GM18870 (cell line): ENCODE results near the gene HOXD13.

Experiments used
- ATAC-seq: cut with Tn5 transposase; IDR thresholded peaks from one replicate; pipeline ENCODE4 v1.9.1; 2021; ENCODE audit warnings: moderate library complexity; ENCODE audit not compliant: unreplicated experiment

The HOXD13 gene

GRCh38 chr2:176092270-176093144 is at the start of gene HOXD13:
HOXD13 (plus strand) TSS chr2:176092721; CDS start chr2:176092891, 170 bp downstream.
- no peak for ATAC-seq

GRCh38 chr2:176056406-176056805 is 36.1 kb upstream of the HOXD13 start:
- no peak for ATAC-seq

GRCh38 chr2:176063958-176064357 is 28.6 kb upstream of the HOXD13 start:
- ATAC-seq, result no peak

- ATAC-seq, result no peak
These were observed 25.6 kb upstream of the HOXD13 start for GRCh38 chr2:176066645-176067588.

- no peak for ATAC-seq
These were observed 24.7 kb upstream of the HOXD13 start for GRCh38 chr2:176067589-176068418.

- ATAC-seq, result no peak
These were observed 24.1 kb upstream of the HOXD13 start for GRCh38 chr2:176068419-176068832.

- ATAC-seq, result no peak
These were observed 20.9 kb upstream of the HOXD13 start for GRCh38 chr2:176071330-176072291.

GRCh38 chr2:176072292-176072669 is 20.2 kb upstream of the HOXD13 start:
- no peak for ATAC-seq

- no peak for ATAC-seq
These were observed 19.3 kb upstream of the HOXD13 start for GRCh38 chr2:176072951-176073904.

- ATAC-seq, result no peak
These were observed 17.5 kb upstream of the HOXD13 start for GRCh38 chr2:176074919-176075425.

GRCh38 chr2:176075481-176075880 is 17.0 kb upstream of the HOXD13 start:
- ATAC-seq, result no peak

GRCh38 chr2:176076063-176076462 is 16.5 kb upstream of the HOXD13 start:
- no peak for ATAC-seq

GRCh38 chr2:176076796-176077195 is 15.7 kb upstream of the HOXD13 start:
- ATAC-seq, result no peak

- no peak for ATAC-seq
These were observed 13.8 kb upstream of the HOXD13 start for GRCh38 chr2:176078541-176079284.

GRCh38 chr2:176079285-176079830 is 13.2 kb upstream of the HOXD13 start:
- no peak for ATAC-seq

- ATAC-seq, result no peak
These were observed 12.5 kb upstream of the HOXD13 start for GRCh38 chr2:176079831-176080539.
